HEK293 (cell line): ENCODE results near the gene HTT-AS.
A peak's percentile ranks its signal among the peaks of the same experiment; 100 is the strongest.

Source experiments
- ATF2 ChIP-seq: fragments of 450-650 bp; formaldehyde crosslinking; IDR thresholded peaks from 2 replicates; pipeline ENCODE4 v1.5.1; 2016; ENCODE audit warnings: missing biosample characterization, missing genetic modification characterization, low read depth
- GLIS1 ChIP-seq: fragments of 450-650 bp; formaldehyde crosslinking; IDR thresholded peaks from 2 replicates; pipeline ENCODE4 v1.5.1; 2016; ENCODE audit warnings: missing biosample characterization, missing genetic modification characterization
- GLIS2 ChIP-seq: fragments of 450-650 bp; formaldehyde crosslinking; IDR thresholded peaks from 2 replicates; pipeline ENCODE4 v1.5.1; 2016; ENCODE audit warnings: missing biosample characterization, missing genetic modification characterization
- KLF1 ChIP-seq: fragments of 450-650 bp; formaldehyde crosslinking; IDR thresholded peaks from 2 replicates; pipeline ENCODE4 v1.5.1; 2016; ENCODE audit warnings: missing biosample characterization, missing genetic modification characterization
- KLF10 ChIP-seq: fragments of 450-650 bp; IDR thresholded peaks from 2 replicates; pipeline ENCODE4 v1.5.1; 2018; ENCODE audit warnings: missing biosample characterization, mild to moderate bottlenecking, missing genetic modification characterization
- TSHZ1 ChIP-seq: fragments of 450-650 bp; formaldehyde crosslinking; IDR thresholded peaks from 2 replicates; pipeline ENCODE4 v1.5.1; 2016; ENCODE audit warnings: missing biosample characterization, missing genetic modification characterization, borderline replicate concordance
- ZBTB1 ChIP-seq: fragments of 450-650 bp; formaldehyde crosslinking; IDR thresholded peaks from 2 replicates; pipeline ENCODE4 v1.5.1; 2016; ENCODE audit warnings: missing biosample characterization, missing genetic modification characterization
- ZBTB11 ChIP-seq: fragments of 450-650 bp; formaldehyde crosslinking; conservative IDR thresholded peaks from 2 replicates; pipeline ENCODE4 v1.5.1; 2016; ENCODE audit warnings: low read depth, missing biosample characterization, missing genetic modification characterization
- ZBTB48 ChIP-seq: fragments of 450-650 bp; formaldehyde crosslinking; IDR thresholded peaks from 2 replicates; pipeline ENCODE4 v1.5.1; 2016; ENCODE audit warnings: missing biosample characterization, missing genetic modification characterization
- ZFHX2 ChIP-seq: fragments of 450-650 bp; formaldehyde crosslinking; conservative IDR thresholded peaks from 2 replicates; pipeline ENCODE4 v1.5.1; 2016; ENCODE audit warnings: missing biosample characterization, missing genetic modification characterization
- ZIC2 ChIP-seq: fragments of 450-650 bp; formaldehyde crosslinking; IDR thresholded peaks from 2 replicates; pipeline ENCODE4 v1.5.1; 2016; ENCODE audit warnings: missing biosample characterization, missing genetic modification characterization
- ZNF112 ChIP-seq: fragments of 450-650 bp; formaldehyde crosslinking; IDR thresholded peaks from 2 replicates; pipeline ENCODE4 v1.5.0; 2017; ENCODE audit warnings: missing biosample characterization, missing genetic modification characterization
- ZNF239 ChIP-seq: fragments of 450-650 bp; formaldehyde crosslinking; IDR thresholded peaks from 2 replicates; pipeline ENCODE4 v1.5.1; 2016; ENCODE audit warnings: missing biosample characterization, missing genetic modification characterization
- ZNF274 ChIP-seq, 2 experiments: fragments of 200-500 bp in 1 of 2; fragments of 450-650 bp in 1 of 2; sonication (Bioruptor generic) in 1 of 2; formaldehyde crosslinking in 1 of 2; IDR thresholded peaks; 2 replicates each; pipeline versions ENCODE4 v1.5.1 to v1.6.1; 2014 to 2016; ENCODE audit warnings: borderline replicate concordance in 1 of 2, inconsistent platforms in 1 of 2, low read length in 1 of 2, missing biosample characterization in 1 of 2, missing genetic modification characterization in 1 of 2
- ZNF280C ChIP-seq: fragments of 450-650 bp; formaldehyde crosslinking; IDR thresholded peaks from 2 replicates; pipeline ENCODE4 v1.5.1; 2016; ENCODE audit warnings: missing biosample characterization, missing genetic modification characterization
- ZNF292 ChIP-seq: fragments of 450-650 bp; formaldehyde crosslinking; IDR thresholded peaks from 2 replicates; pipeline ENCODE4 v1.5.1; 2016; ENCODE audit warnings: low read depth, missing biosample characterization, missing genetic modification characterization, borderline replicate concordance
- ZNF341 ChIP-seq: fragments of 450-650 bp; formaldehyde crosslinking; IDR thresholded peaks from 2 replicates; pipeline ENCODE4; 2016; ENCODE audit warnings: low read depth, missing biosample characterization, missing genetic modification characterization
- ZNF404 ChIP-seq: fragments of 450-650 bp; formaldehyde crosslinking; IDR thresholded peaks from 2 replicates; pipeline ENCODE4 v1.5.1; 2017; ENCODE audit warnings: missing biosample characterization, missing genetic modification characterization
- ZNF510 ChIP-seq: fragments of 450-650 bp; formaldehyde crosslinking; IDR thresholded peaks from 2 replicates; pipeline ENCODE4 v1.5.1; 2018; ENCODE audit warnings: mild to moderate bottlenecking, missing genetic modification characterization, missing biosample characterization; ENCODE audit not compliant: insufficient replicate concordance
- ZNF768 ChIP-seq: fragments of 450-650 bp; formaldehyde crosslinking; IDR thresholded peaks from 2 replicates; pipeline ENCODE4 v1.5.1; 2018; ENCODE audit warnings: missing biosample characterization, mild to moderate bottlenecking, missing genetic modification characterization
- ZNF785 ChIP-seq: fragments of 450-650 bp; formaldehyde crosslinking; IDR thresholded peaks from 2 replicates; pipeline ENCODE4 v1.5.1; 2016; ENCODE audit warnings: missing biosample characterization, missing genetic modification characterization
- ZNF791 ChIP-seq: fragments of 450-650 bp; formaldehyde crosslinking; IDR thresholded peaks from 2 replicates; pipeline ENCODE4 v1.5.1; 2016; ENCODE audit warnings: missing biosample characterization, missing genetic modification characterization
- ZXDB ChIP-seq: fragments of 450-650 bp; formaldehyde crosslinking; IDR thresholded peaks from 2 replicates; pipeline ENCODE4 v1.5.1; 2016; ENCODE audit warnings: missing biosample characterization, missing genetic modification characterization
- TF ChIP-seq, protein P1 (sequence below): fragments of 450-650 bp; formaldehyde crosslinking; IDR thresholded peaks from 2 replicates; pipeline ENCODE4 v1.5.1; 2016; ENCODE audit warnings: missing biosample characterization, missing genetic modification characterization

Gene HTT-AS

GRCh38 chr4:3074846-3075651 is 711 bp upstream of the HTT-AS start (continued):
- TF ChIP-seq ZNF341 (peak; percentile 59; the same call in 1 of the 2 replicates), ZBTB1 (no peak), ZNF768 (no peak), ZFHX2 (tag by site-specific recombination) (peak; percentile 27; the same call in 1 of the 2 replicates), ZNF791 (tag by site-specific recombination) (no peak), ZIC2 (tag by site-specific recombination) (no peak), ZNF239 (tag by site-specific recombination) (no peak), ZBTB48 (no peak; the same call in 1 of the 2 replicates), ZNF292 (no peak), KLF1 (tag by site-specific recombination) (no peak), ATF2 (tag by site-specific recombination) (peak; percentile 81), ZNF274 (IDR thresholded peaks at IDR 0.05; ENCODE audit: low read length) (no peak), ZNF274 (tag by site-specific recombination; IDR thresholded peaks at IDR 0.05; ENCODE audit: borderline replicate concordance) (no peak), ZNF112 (no peak), ZNF510 (tag by site-specific recombination) (no peak), TSHZ1 (tag by site-specific recombination) (no peak), ZBTB11 (tag by site-specific recombination) (no peak), GLIS1 (tag by site-specific recombination) (peak; percentile 39), KLF10 (tag by site-specific recombination) (peak; percentile 65; the same call in 1 of the 2 replicates), GLIS2 (tag by site-specific recombination) (peak; percentile 54; the same call in 1 of the 2 replicates), ZNF280C (no peak), ZXDB (tag by site-specific recombination) (peak; percentile 22; the same call in 1 of the 2 replicates), ZNF404 (no peak), ZNF785 (tag by site-specific recombination) (no peak)
- TF ChIP-seq, protein P1, sequence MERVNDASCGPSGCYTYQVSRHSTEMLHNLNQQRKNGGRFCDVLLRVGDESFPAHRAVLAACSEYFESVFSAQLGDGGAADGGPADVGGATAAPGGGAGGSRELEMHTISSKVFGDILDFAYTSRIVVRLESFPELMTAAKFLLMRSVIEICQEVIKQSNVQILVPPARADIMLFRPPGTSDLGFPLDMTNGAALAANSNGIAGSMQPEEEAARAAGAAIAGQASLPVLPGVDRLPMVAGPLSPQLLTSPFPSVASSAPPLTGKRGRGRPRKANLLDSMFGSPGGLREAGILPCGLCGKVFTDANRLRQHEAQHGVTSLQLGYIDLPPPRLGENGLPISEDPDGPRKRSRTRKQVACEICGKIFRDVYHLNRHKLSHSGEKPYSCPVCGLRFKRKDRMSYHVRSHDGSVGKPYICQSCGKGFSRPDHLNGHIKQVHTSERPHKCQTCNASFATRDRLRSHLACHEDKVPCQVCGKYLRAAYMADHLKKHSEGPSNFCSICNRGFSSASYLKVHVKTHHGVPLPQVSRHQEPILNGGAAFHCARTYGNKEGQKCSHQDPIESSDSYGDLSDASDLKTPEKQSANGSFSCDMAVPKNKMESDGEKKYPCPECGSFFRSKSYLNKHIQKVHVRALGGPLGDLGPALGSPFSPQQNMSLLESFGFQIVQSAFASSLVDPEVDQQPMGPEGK = peak; percentile 81
